HepG2 (cell line): Measurements from ENCODE around the gene AHSA1. TPM values are rescaled to one million over a fixed set of nuclear protein-coding genes. Genes with fewer than 3 reads are reported as not detected.

ENCODE experiments used
- ATAC-seq: fragments of 200-7000 bp; cut with Tn5 transposase; 3 replicates; pipeline ENCODE4 v1.9.1; 2020; ENCODE audit warnings: mild to moderate bottlenecking, moderate library complexity
- BruUV-seq: library from RNA; stranded (reverse); fragments of 400-500 nt; replicated peaks from 2 replicates; lab custom pipeline; 2021; lab: Mats Ljungman, UMichigan
- CTCF ChIA-PET: fragments of 300-600 bp; formaldehyde crosslinking; extraction: SDS; loops from one replicate; lab custom pipeline; 2021; ENCODE audit warnings: low total read pairs, inconsistent platforms, low intra/inter-chr PET ratio; lab: Yijun Ruan, JAX
- POLR2A ChIA-PET: fragments of 350-600 bp; sonication (Branson Sonifier 250); formaldehyde crosslinking; loops from one replicate; lab custom pipeline; 2020; ENCODE audit warnings: antibody characterized with exemption, inconsistent platforms; lab: Yijun Ruan, JAX
- DNase-seq: peaks from one replicate; pipeline ENCODE4 v3.0.0-alpha.2; 2015; ENCODE audit warnings: low spot score
- FAIRE-seq: peaks from 3 replicates; lab custom pipeline; 2011; peaks lifted over from hg19 to GRCh38; lab: Jason Lieb, UNC
- H2AFZ ChIP-seq: one replicate; pipeline ENCODE4 v1.6.1; 2011; ENCODE audit warnings: low read length, inconsistent platforms
- H3K27ac ChIP-seq: fragments of 300-600 bp; 3 replicates; pipeline ENCODE4 v1.8.0; 2011; ENCODE audit warnings: mixed run types, mild to moderate bottlenecking, mixed read lengths, low read length, inconsistent platforms; ENCODE audit not compliant: insufficient read depth; ENCODE audit errors: extremely low read length
- H3K27me3 ChIP-seq, 2 experiments: fragments of 200-600 bp in 1 of 2; 2 replicates in 1 of 2; 3 replicates in 1 of 2; pipeline versions ENCODE4 v1.6.0 to v1.8.0; 2011; ENCODE audit warnings: low read length in 2 of 2, mild to moderate bottlenecking in 2 of 2, moderate library complexity in 2 of 2, inconsistent platforms in 1 of 2; ENCODE audit not compliant: insufficient read depth in 2 of 2, control insufficient read depth in 1 of 2
- H3K36me3 ChIP-seq, 2 experiments: fragments of 200-600 bp in 1 of 2; replicated peaks in 1 of 2; 2 replicates in 1 of 2; 3 replicates in 1 of 2; pipeline versions ENCODE4 v1.5.1 to v1.8.0; 2011; ENCODE audit warnings: low read length in 2 of 2, inconsistent platforms in 1 of 2; ENCODE audit not compliant: insufficient read depth in 2 of 2, control insufficient read depth in 1 of 2
- H3K4me1 ChIP-seq: 2 replicates; pipeline ENCODE4 v1.5.1; 2012; ENCODE audit warnings: low read length, inconsistent platforms; ENCODE audit not compliant: insufficient read depth
- H3K4me2 ChIP-seq: 2 replicates; pipeline ENCODE4 v1.6.0; 2011; ENCODE audit warnings: low read depth, low read length, inconsistent platforms
- H3K4me3 ChIP-seq, 3 experiments: fragments of 200-600 bp in 1 of 3; sonication (generic), shearing (Covaris generic) in 1 of 3; replicated peaks in 1 of 3; 2 replicates each; pipeline ENCODE4 v1.5.1; 2011 to 2016; ENCODE audit warnings: low read length in 3 of 3, inconsistent platforms in 2 of 3, low read depth in 2 of 3, mild to moderate bottlenecking in 2 of 3, control low read depth in 1 of 3, mixed read lengths in 1 of 3; ENCODE audit not compliant: insufficient read depth in 1 of 3
- H3K79me2 ChIP-seq: one replicate; pipeline ENCODE4 v1.6.1; 2011; ENCODE audit warnings: low read length, inconsistent platforms; ENCODE audit not compliant: insufficient read depth
- H3K9ac ChIP-seq: 2 replicates; pipeline ENCODE4 v1.6.0; 2011; ENCODE audit warnings: mild to moderate bottlenecking, low read depth, low read length, inconsistent platforms; ENCODE audit not compliant: insufficient read depth
- H3K9me3 ChIP-seq: 2 replicates; pipeline ENCODE4 v1.5.1; 2012; ENCODE audit warnings: mild to moderate bottlenecking, low read length
- H4K20me1 ChIP-seq: 2 replicates; pipeline ENCODE4 v1.6.0; 2011; ENCODE audit warnings: inconsistent platforms, mild to moderate bottlenecking, low read length, moderate library complexity; ENCODE audit not compliant: insufficient read depth
- BRF2 ChIP-seq: sonication (generic); formaldehyde crosslinking; IDR thresholded peaks from 2 replicates; pipeline ENCODE4 v1.8.1; 2022; ENCODE audit warnings: mild to moderate bottlenecking, missing genetic modification reagents
- CSRNP2 ChIP-seq: sonication (generic); formaldehyde crosslinking; conservative IDR thresholded peaks from 2 replicates; pipeline ENCODE4 v1.8.0; 2022; ENCODE audit warnings: low read depth, missing genetic modification reagents
- FLYWCH1 ChIP-seq: sonication (generic); formaldehyde crosslinking; IDR thresholded peaks from 2 replicates; pipeline ENCODE4 v1.8.1; 2023; ENCODE audit warnings: mild to moderate bottlenecking, missing genetic modification reagents
- HIVEP1 ChIP-seq: sonication (generic); formaldehyde crosslinking; IDR thresholded peaks from 2 replicates; pipeline ENCODE4 v1.4.0; 2020; ENCODE audit warnings: mild to moderate bottlenecking, missing genetic modification reagents
- HNRNPL ChIP-seq: fragments of 200-400 bp; formaldehyde crosslinking; IDR thresholded peaks from 2 replicates; pipeline ENCODE4 v1.6.1; 2017; ENCODE audit warnings: mild to moderate bottlenecking, low read depth, low read length
- JUN ChIP-seq: sonication (generic); formaldehyde crosslinking; IDR thresholded peaks from 2 replicates; pipeline ENCODE4 v1.4.0; 2020; ENCODE audit warnings: mild to moderate bottlenecking, missing genetic modification reagents
- MLX ChIP-seq: IDR thresholded peaks from 2 replicates; pipeline ENCODE4 v1.6.1; 2016
- POGK ChIP-seq: sonication (generic); formaldehyde crosslinking; conservative IDR thresholded peaks from 2 replicates; pipeline ENCODE4 v1.8.0; 2022; ENCODE audit warnings: mild to moderate bottlenecking, moderate library complexity, missing genetic modification reagents
- RFXANK ChIP-seq: IDR thresholded peaks from 2 replicates; pipeline ENCODE4 v1.6.1; 2016
- SIN3A ChIP-seq: IDR thresholded peaks from 2 replicates; pipeline ENCODE4 v1.6.1; 2011; ENCODE audit warnings: low read depth, mild to moderate bottlenecking, control low read depth, low read length, borderline replicate concordance
- ZNF225 ChIP-seq: sonication (generic); formaldehyde crosslinking; IDR thresholded peaks from 2 replicates; pipeline ENCODE4 v1.4.0; 2020; ENCODE audit warnings: mild to moderate bottlenecking, missing genetic modification reagents
- ZNF234 ChIP-seq: sonication (generic); formaldehyde crosslinking; conservative IDR thresholded peaks from 2 replicates; pipeline ENCODE4 v1.5.1; 2020; ENCODE audit warnings: mild to moderate bottlenecking, missing genetic modification reagents
- ZNF275 ChIP-seq: sonication (generic); formaldehyde crosslinking; IDR thresholded peaks from 2 replicates; pipeline ENCODE4 v1.8.0; 2022; ENCODE audit warnings: missing genetic modification reagents, mild to moderate bottlenecking, inconsistent platforms, borderline replicate concordance
- ZNF547 ChIP-seq: sonication (generic); formaldehyde crosslinking; IDR thresholded peaks from 2 replicates; pipeline ENCODE4 v1.5.1; 2020; ENCODE audit warnings: mild to moderate bottlenecking, missing genetic modification reagents
- ZNF569 ChIP-seq: sonication (generic); formaldehyde crosslinking; IDR thresholded peaks from 2 replicates; pipeline ENCODE4 v1.5.0; 2020; ENCODE audit warnings: mild to moderate bottlenecking, missing genetic modification reagents, moderate library complexity, borderline replicate concordance
- ZNF777 ChIP-seq: sonication (generic); formaldehyde crosslinking; IDR thresholded peaks from 2 replicates; pipeline ENCODE4 v1.4.0; 2020; ENCODE audit warnings: missing genetic modification reagents
- ZNF841 ChIP-seq: sonication (generic); formaldehyde crosslinking; IDR thresholded peaks from 2 replicates; pipeline ENCODE4 v1.8.1; 2023; ENCODE audit warnings: missing genetic modification reagents, borderline replicate concordance
- WGBS: methylation state at CpG from one replicate; pipeline ENCODE4 v1.1.6; 2017; ENCODE audit warnings: low lambda C conversion rate; 5-methylcytosine and 5-hydroxymethylcytosine counted together
- in situ Hi-C: cut with HindIII; loops from 2 replicates; pipeline ENCODE4 v1.10.0; 2017; ENCODE audit warnings: low pct_unique_long_range_greater_than_20kb; ENCODE audit not compliant: extremely low pct_ligation_motif_present
- intact Hi-C: fragments of 100-400 bp; cut with micrococcal nuclease; formaldehyde crosslinking; loops from one replicate; pipeline ENCODE4 v1.10.0; 2022; ENCODE audit not compliant: unreplicated experiment
- polyA plus RNA-seq, 8 experiments: library from polyadenylated mRNA; depleted of rRNA in 3 of 8; stranded (reverse) in 7 of 8; unstranded in 1 of 8; fragments of >200 nt; fragmentation: Illumina TruSeq in 4 of 8; extraction: Trizol in 4 of 8; gene quantifications; 2 replicates each; pipeline versions ENCODE4 v1.2.1 to v1.2.3, GENCODE V29; 2011 to 2016; ENCODE audit warnings: low read depth in 4 of 8, missing spikeins in 1 of 8, mixed read lengths in 1 of 8; ENCODE audit not compliant: insufficient read depth in 1 of 8
- total RNA-seq, 5 experiments: library from RNA; depleted of rRNA; stranded (reverse); fragments of >200 nt; fragmentation: Illumina TruSeq; extraction: Trizol; gene quantifications; 2 replicates each; pipeline ENCODE4 v1.2.3, GENCODE V29; 2016; ENCODE audit warnings: low read depth in 1 of 5

AHSA1 gene
- total and polyA plus RNA-seq, 2 of the 13 experiments (the other 11 are each of a cell fraction or from before 2014, with no cell fraction given) = 113 to 241 TPM

GRCh38 chr14:77498120-77498979, 40.5 kb downstream of the AHSA1 start, which contains the start of gene ISM2:
TSS of gene ISM2 (minus strand) at chr14:77498816. CDS start at chr14:77498793, 23 bp downstream.
- H3K4me2 ChIP-seq = peak within 1 kb of the TSS; percentile 90
- no peaks in the 10 kb centered on the region for H3K36me3 ChIP-seq
- no peaks in the 10 kb centered on the region for H3K9me3 ChIP-seq
- intact Hi-C loops = loop anchor here (2.0 kb wide), 1 partner anchor 40 kb away; the partner anchor contains the start of gene AHSA1
- WGBS = 0% methylated on average over 6 of the region's 104 CpGs
- BruUV-seq = no TSS peak
- CTCF ChIA-PET = no interaction called here
- POLR2A ChIA-PET = interaction anchor here (1.0 to 1.7 kb wide), 5 partner anchors 10 to 196 kb away, joined by 3 to 22 read pairs (median 4); partner anchors contain the start of genes AHSA1 and VIPAS39
- peak; percentile 82 for ATAC-seq
- H3K4me1 ChIP-seq = peaks cover 60% of the 10 kb centered on the region
- H3K27ac ChIP-seq = peak within 1 kb of the TSS; percentile 74
- H3K27me3 ChIP-seq = no peaks in the 10 kb centered on the region; a peak in 1 of 5 replicates
- peak within 1 kb of the TSS; percentile 87 for H3K9ac ChIP-seq
- no peak within 1 kb of the TSS for H2AFZ ChIP-seq
- H4K20me1 ChIP-seq = no peaks in the 10 kb centered on the region
- FAIRE-seq = no peak
- DNase-seq = peak; percentile 44
- H3K4me3 ChIP-seq = peak within 1 kb of the TSS; percentile 69 to 88 (median 84)
- peaks cover 10% of the 10 kb centered on the region for H3K79me2 ChIP-seq
- in situ Hi-C loops = no loop called here
- TF ChIP-seq POGK (CRISPR knock-in tag) (peak; percentile 72), ZNF547 (CRISPR knock-in tag) (peak; percentile 78; the same call in 1 of the 2 replicates), ZNF841 (no peak), ZNF777 (CRISPR knock-in tag) (peak; percentile 86), ZNF569 (CRISPR knock-in tag) (no peak), BRF2 (peak; percentile 58; the same call in 1 of the 2 replicates), FLYWCH1 (no peak), SIN3A (0 out of 2 replicates have a peak, but pooled peaks have one; percentile 30), MLX (CRISPR knock-in tag) (no peak), HIVEP1 (CRISPR knock-in tag) (peak; percentile 64), ZNF234 (CRISPR knock-in tag) (no peak), JUN (CRISPR knock-in tag) (no peak), RFXANK (CRISPR knock-in tag) (no peak), HNRNPL (no peak), CSRNP2 (no peak), ZNF225 (no peak), ZNF275 (CRISPR knock-in tag) (no peak)
